IMR-90 (cell line): ENCODE results near the gene LRIG1.

Source experiments
- CEBPB ChIP-seq: IDR thresholded peaks from 2 replicates; pipeline ENCODE4 v1.6.1; 2012; ENCODE audit warnings: low read depth, low read length, improper control_type of control experiment
- CHD1 ChIP-seq: IDR thresholded peaks from 2 replicates; pipeline ENCODE4 v1.6.1; 2012; ENCODE audit warnings: low read depth, low read length, improper control_type of control experiment
- CTCF ChIP-seq: conservative IDR thresholded peaks from 2 replicates; pipeline ENCODE4 v1.5.1; 2012; ENCODE audit warnings: mild to moderate bottlenecking, low read depth, low read length, improper control_type of control experiment
- MAZ ChIP-seq: IDR thresholded peaks from 2 replicates; pipeline ENCODE4 v1.6.1; 2012; ENCODE audit warnings: low read depth, mild to moderate bottlenecking, low read length, improper control_type of control experiment, moderate library complexity, borderline replicate concordance
- MXI1 ChIP-seq: IDR thresholded peaks from 2 replicates; pipeline ENCODE4 v1.6.1; 2012; ENCODE audit warnings: low read depth, mild to moderate bottlenecking, low read length, moderate library complexity, borderline replicate concordance
- POLR2A ChIP-seq: IDR thresholded peaks from 2 replicates; pipeline ENCODE4 v1.6.1; 2012; ENCODE audit warnings: mild to moderate bottlenecking, low read depth, low read length
- RFX5 ChIP-seq: IDR thresholded peaks from 2 replicates; pipeline ENCODE4 v1.8.0; 2012; ENCODE audit warnings: low read depth, mild to moderate bottlenecking, low read length, moderate library complexity
- SMC3 ChIP-seq: fragments of 150-350 bp; IDR thresholded peaks from 2 replicates; pipeline ENCODE4 v1.6.1; 2016; ENCODE audit warnings: low read depth, mild to moderate bottlenecking, antibody characterized with exemption, low read length, moderate library complexity

GRCh38 chr3:66489581-66489980, 11.2 kb downstream of the LRIG1 start:
- no peak for TF ChIP-seq MXI1
- no peak for TF ChIP-seq CTCF
- no peak for TF ChIP-seq RFX5
- TF ChIP-seq MAZ = no peak
- TF ChIP-seq POLR2A = no peak
- no peak for TF ChIP-seq SMC3
- TF ChIP-seq CEBPB = no peak
- TF ChIP-seq CHD1 = no peak
